ENCODE measurements around the gene PDZRN3. TPM values are rescaled to one million over a fixed set of nuclear protein-coding genes. Genes with fewer than 3 reads are reported as not detected.

Gene PDZRN3
- total RNA-seq, 1 experiment from 2014 or later: 0.24 TPM

- no TSS peak for BruUV-seq (replicated peaks)
- intact Hi-C loops (cut with micrococcal nuclease; ENCODE audit: unreplicated experiment): no loop called here
- no peak overlapping the region for H3K4me3 ChIP-seq (ENCODE audit: low read depth, low read length, poor library complexity, severe bottlenecking)
- H3K36me3 ChIP-seq (ENCODE audit: insufficient read depth, low read length, poor library complexity, severe bottlenecking): no peaks in the 10 kb centered on the region
- ChIA-PET CTCF (no interaction called here), POLR2A (ENCODE audit: low non-redundant PET) (interaction anchor here (0.5 kb wide), 1 partner anchor 73 kb away, joined by 12 read pairs; no protein-coding TSS in a partner anchor)
- H3K9me3 ChIP-seq (ENCODE audit: low read depth, low read length, poor library complexity, severe bottlenecking): no peaks in the 10 kb centered on the region
- H3K27me3 ChIP-seq (replicated peaks; ENCODE audit: insufficient read depth, low read depth, low read length, poor library complexity): no peaks in the 10 kb centered on the region
- no peaks in the 10 kb centered on the region for H3K4me1 ChIP-seq (ENCODE audit: insufficient read depth, low read length, poor library complexity, severe bottlenecking)
- TF ChIP-seq CTCF (conservative IDR thresholded peaks at IDR 0.05; ENCODE audit: low read depth, low read length) (no peak), EZH2 (IDR thresholded peaks at IDR 0.05; ENCODE audit: borderline replicate concordance, low read depth, low read length, poor library complexity, severe bottlenecking) (no peak)
- H3K27ac ChIP-seq (ENCODE audit: low read depth, low read length, poor library complexity, severe bottlenecking): no peak overlapping the region
- no peak for DNase-seq (ENCODE audit: low spot score)
These were observed 239.2 kb downstream of the PDZRN3 start for GRCh38 chr3:73385568-73385967.

GRCh38 chr3:73384091-73384906 lies 240.4 kb downstream of the PDZRN3 start:
- TF ChIP-seq CTCF (conservative IDR thresholded peaks at IDR 0.05; ENCODE audit: low read depth, low read length) (no peak), EZH2 (IDR thresholded peaks at IDR 0.05; ENCODE audit: borderline replicate concordance, low read depth, low read length, poor library complexity, severe bottlenecking) (no peak)
- CTCF ChIA-PET: interaction anchor here (0.6 kb wide), 1 partner anchor 272 kb away, joined by 5 read pairs; no protein-coding TSS in a partner anchor
- Histone ChIP-seq H3K27ac (ENCODE audit: low read depth, low read length, poor library complexity, severe bottlenecking) (no peak overlapping the region), H3K27me3 (replicated peaks; ENCODE audit: insufficient read depth, low read depth, low read length, poor library complexity) (no peaks in the 10 kb centered on the region), H3K4me1 (ENCODE audit: insufficient read depth, low read length, poor library complexity, severe bottlenecking) (no peaks in the 10 kb centered on the region), H3K9me3 (ENCODE audit: low read depth, low read length, poor library complexity, severe bottlenecking) (no peaks in the 10 kb centered on the region), H3K4me3 (ENCODE audit: low read depth, low read length, poor library complexity, severe bottlenecking) (no peak overlapping the region), H3K36me3 (ENCODE audit: insufficient read depth, low read length, poor library complexity, severe bottlenecking) (no peaks in the 10 kb centered on the region)
- intact Hi-C loops (cut with micrococcal nuclease; ENCODE audit: unreplicated experiment): no loop called here
- no peak for DNase-seq (ENCODE audit: low spot score)
- BruUV-seq (replicated peaks): no TSS peak
- POLR2A ChIA-PET (ENCODE audit: low non-redundant PET): no interaction called here

DNA sequence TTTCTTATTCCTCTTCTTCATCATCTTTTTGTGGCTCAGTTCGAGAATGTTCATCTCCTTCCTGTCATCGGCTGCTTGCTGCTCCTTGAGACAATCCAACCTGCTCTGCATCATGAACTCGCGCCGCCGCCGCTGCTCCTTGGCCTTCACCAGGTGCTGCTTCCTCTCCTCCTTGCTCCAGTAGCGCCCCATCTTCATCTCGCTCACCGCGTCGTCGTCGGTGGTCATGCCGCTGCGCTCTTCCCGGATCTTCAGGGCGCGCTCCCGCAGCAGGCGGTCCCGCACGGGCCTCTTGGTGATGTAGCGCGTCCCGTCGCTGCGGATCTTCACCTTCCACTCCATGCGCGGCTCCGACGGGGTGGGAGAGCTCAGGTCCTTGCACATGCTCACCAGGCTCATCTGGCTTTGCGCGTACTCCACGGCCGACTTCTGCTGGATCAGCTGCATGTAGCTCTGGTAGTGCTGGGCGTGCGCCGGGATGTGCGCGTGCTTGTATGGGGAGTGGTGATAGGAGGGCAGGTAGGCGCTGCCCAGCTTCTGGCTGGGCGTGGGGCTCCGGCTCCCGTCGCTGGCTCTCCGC lies 241.2 kb downstream of the PDZRN3 start:
- CTCF ChIA-PET: no interaction called here
- no peak for DNase-seq (ENCODE audit: low spot score)
- Histone ChIP-seq H3K36me3 (ENCODE audit: insufficient read depth, low read length, poor library complexity, severe bottlenecking) (no peaks in the 10 kb centered on the region), H3K27ac (ENCODE audit: low read depth, low read length, poor library complexity, severe bottlenecking) (no peak overlapping the region), H3K27me3 (replicated peaks; ENCODE audit: insufficient read depth, low read depth, low read length, poor library complexity) (no peaks in the 10 kb centered on the region), H3K4me3 (ENCODE audit: low read depth, low read length, poor library complexity, severe bottlenecking) (no peak overlapping the region), H3K9me3 (ENCODE audit: low read depth, low read length, poor library complexity, severe bottlenecking) (no peaks in the 10 kb centered on the region), H3K4me1 (ENCODE audit: insufficient read depth, low read length, poor library complexity, severe bottlenecking) (no peaks in the 10 kb centered on the region)
- BruUV-seq (replicated peaks): no TSS peak
- intact Hi-C loops (cut with micrococcal nuclease; ENCODE audit: unreplicated experiment): no loop called here
- POLR2A ChIA-PET (ENCODE audit: low non-redundant PET): no interaction called here
- TF ChIP-seq CTCF (conservative IDR thresholded peaks at IDR 0.05; ENCODE audit: low read depth, low read length) (no peak), EZH2 (IDR thresholded peaks at IDR 0.05; ENCODE audit: borderline replicate concordance, low read depth, low read length, poor library complexity, severe bottlenecking) (no peak)

All from A673 (cell line).